Chondrocyte (in vitro differentiated cells): Measurements from ENCODE around the gene TMEM52B. TPM values are rescaled to one million over a fixed set of nuclear protein-coding genes. Genes with fewer than 3 reads are reported as not detected.

Source experiments
- DNase-seq: peaks from one replicate; pipeline ENCODE4 v3.0.0; 2021; ENCODE audit warnings: mixed read lengths, low spot score
- H3K27ac Mint-ChIP-seq: one replicate; pipeline ENCODE4 v1.8.0; 2021; ENCODE audit warnings: mild to moderate bottlenecking, moderate library complexity, mixed read lengths; ENCODE audit not compliant: unreplicated experiment
- H3K27me3 Mint-ChIP-seq: 2 replicates; pipeline ENCODE4 v1.8.0; 2021; ENCODE audit warnings: low read depth, mixed read lengths
- H3K36me3 Mint-ChIP-seq: 2 replicates; pipeline ENCODE4 v1.8.0; 2021; ENCODE audit warnings: low read depth, mixed read lengths
- H3K4me1 Mint-ChIP-seq: 2 replicates; pipeline ENCODE4 v1.8.0; 2021; ENCODE audit warnings: low read depth, mild to moderate bottlenecking, mixed read lengths
- H3K4me3 Mint-ChIP-seq: one replicate; pipeline ENCODE4 v1.8.0; 2021; ENCODE audit warnings: mild to moderate bottlenecking, moderate library complexity, mixed read lengths; ENCODE audit not compliant: unreplicated experiment
- H3K9me3 Mint-ChIP-seq: 2 replicates; pipeline ENCODE4 v1.8.0; 2021; ENCODE audit warnings: low read depth, mixed read lengths
- CTCF ChIP-seq: fragments of 200-600 bp; sonication (generic); IDR thresholded peaks from 2 replicates; pipeline ENCODE4 v1.5.0; 2021; ENCODE audit warnings: antibody characterized with exemption, mild to moderate bottlenecking, moderate library complexity
- total RNA-seq: library from RNA; stranded (reverse); gene quantifications from 3 replicates; pipeline ENCODE4 v1.2.1, GENCODE V29; 2021

TMEM52B gene
- total RNA-seq, 1 donor from 2014 or later: not detected

- no peaks in the 10 kb centered on the region for H3K36me3 Mint-ChIP-seq
- H3K9me3 Mint-ChIP-seq: no peaks in the 10 kb centered on the region
- peak; percentile 96 for TF ChIP-seq CTCF
- H3K4me3 Mint-ChIP-seq: peak overlapping the region; percentile 85
- DNase-seq: no peak
- peaks cover 10% of the 10 kb centered on the region for H3K4me1 Mint-ChIP-seq
- no peaks in the 10 kb centered on the region for H3K27me3 Mint-ChIP-seq
- peak overlapping the region; percentile 91 for H3K27ac Mint-ChIP-seq
Observed at GRCh38 chr12:10153271-10154144, 25.3 kb upstream of the TMEM52B start.

- no peaks in the 10 kb centered on the region for H3K9me3 Mint-ChIP-seq
- H3K27ac Mint-ChIP-seq: no peak overlapping the region
- TF ChIP-seq CTCF: no peak
- DNase-seq: no peak
- H3K4me3 Mint-ChIP-seq: peak overlapping the region; percentile 85
- H3K36me3 Mint-ChIP-seq: no peaks in the 10 kb centered on the region
- H3K27me3 Mint-ChIP-seq: no peaks in the 10 kb centered on the region
- H3K4me1 Mint-ChIP-seq: peaks cover 10% of the 10 kb centered on the region
Observed at GRCh38 chr12:10154145-10154496, 24.7 kb upstream of the TMEM52B start.

- H3K4me3 Mint-ChIP-seq: no peak overlapping the region
Observed at GRCh38 chr12:10155966-10156365, 22.9 kb upstream of the TMEM52B start.

DNA sequence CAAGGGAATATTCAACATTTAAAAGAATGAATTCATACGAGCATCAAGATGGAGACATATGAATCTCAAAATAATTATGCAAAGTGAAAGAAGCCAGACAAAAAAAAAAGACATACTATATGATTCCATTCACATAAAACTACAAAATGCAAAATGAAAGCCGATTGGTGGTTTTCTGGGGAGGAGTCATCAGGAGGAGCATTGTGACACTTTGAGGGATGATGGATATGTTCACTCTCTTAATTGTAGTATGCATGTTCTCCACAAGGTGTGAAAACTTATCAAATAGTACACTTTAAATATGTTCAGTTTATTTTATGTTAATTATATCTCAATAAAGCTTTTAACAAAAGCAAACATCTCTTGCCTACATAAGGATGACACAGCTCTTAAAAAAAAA, 20.4 kb upstream of the TMEM52B start:
- H3K27me3 Mint-ChIP-seq: no peaks in the 10 kb centered on the region
- no peak overlapping the region for H3K27ac Mint-ChIP-seq

More at GRCh38 chr12:10155966-10156365, 22.9 kb upstream of the TMEM52B start:
- Mint-ChIP-seq H3K9me3 (no peaks in the 10 kb centered on the region), H3K36me3 (no peaks in the 10 kb centered on the region), H3K27ac (no peak overlapping the region), H3K27me3 (no peaks in the 10 kb centered on the region), H3K4me1 (peaks cover 10% of the 10 kb centered on the region)
- TF ChIP-seq CTCF: no peak
- DNase-seq: no peak

DNA sequence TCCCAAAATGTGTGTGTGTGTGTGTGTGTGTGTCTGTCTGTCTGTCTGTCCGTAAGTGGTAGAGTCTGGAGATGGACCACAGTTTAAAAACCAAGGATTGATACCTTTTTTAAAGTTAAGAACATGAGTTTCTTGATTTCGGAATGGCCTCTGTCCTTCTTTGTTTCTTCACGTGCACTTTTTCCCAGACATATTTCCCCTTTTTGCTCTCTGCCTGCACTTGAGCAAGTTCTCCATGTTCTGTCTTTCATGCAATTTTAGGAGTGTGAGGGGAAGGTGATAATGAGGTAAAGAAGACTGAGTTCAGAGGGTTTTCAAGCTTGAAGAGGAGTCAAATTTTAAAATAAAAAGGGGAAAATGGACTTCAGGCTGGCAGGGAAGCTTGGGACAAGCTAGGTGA, 19.6 kb upstream of the TMEM52B start:
- DNase-seq: no peak
- H3K4me3 Mint-ChIP-seq: no peak overlapping the region
- no peaks in the 10 kb centered on the region for H3K27me3 Mint-ChIP-seq
- no peaks in the 10 kb centered on the region for H3K9me3 Mint-ChIP-seq
- no peaks in the 10 kb centered on the region for H3K4me1 Mint-ChIP-seq
- H3K36me3 Mint-ChIP-seq: no peaks in the 10 kb centered on the region
- no peak for TF ChIP-seq CTCF
- H3K27ac Mint-ChIP-seq: no peak overlapping the region

More for the DNA sequence above, 20.4 kb upstream of the TMEM52B start:
- no peak for DNase-seq
- no peak overlapping the region for H3K4me3 Mint-ChIP-seq
- H3K9me3 Mint-ChIP-seq: no peaks in the 10 kb centered on the region
- peaks cover 7% of the 10 kb centered on the region for H3K4me1 Mint-ChIP-seq
- no peaks in the 10 kb centered on the region for H3K36me3 Mint-ChIP-seq
- TF ChIP-seq CTCF: peak; percentile 23
